ENCODE results near the gene SLC50A1. TPM values are rescaled to one million over a fixed set of nuclear protein-coding genes. Genes with fewer than 3 reads are reported as not detected.

Gene SLC50A1
- total RNA-seq, 1 experiment from 2014 or later, result 39.0 TPM

- peaks cover 38% of the 10 kb centered on the region for H3K4me1 Mint-ChIP-seq
- POLR2A ChIA-PET, result no interaction called here
- H3K36me3 Mint-ChIP-seq, result no peaks in the 10 kb centered on the region
- TF ChIP-seq TCF7 (CRISPR knock-in tag; IDR thresholded peaks at IDR 0.05; ENCODE audit: low read depth), result no peak
- no peak overlapping the region for H3K4me3 Mint-ChIP-seq
- DNase-seq (ENCODE audit: low spot score), result no peak
- ATAC-seq, result no peak
- H3K27ac Mint-ChIP-seq, result peak overlapping the region; percentile 89
- CTCF ChIA-PET, result interaction anchor here (4.5 kb wide), 1 partner anchor 15 kb away, joined by 31 read pairs; the partner anchor contains the start of gene KRTCAP2
- H3K27me3 Mint-ChIP-seq (ENCODE audit: low read depth), result peaks cover 4% of the 10 kb centered on the region; the same call in 1 of the 2 replicates
- no peaks in the 10 kb centered on the region for H3K9me3 Mint-ChIP-seq
Observed at GRCh38 chr1:155188268-155188667, 52.6 kb downstream of the SLC50A1 start.

Other genes starting within 250 kb of the SLC50A1 start
- gene PMVK, start 199.1 kb upstream of the SLC50A1 start, total RNA-seq (2021), result 26.8 to 38.7 TPM (median 36.8 TPM) in 3 replicates
- gene PBXIP1, start 179.8 kb upstream of the SLC50A1 start, total RNA-seq (2021), result 26.5 to 30.7 TPM (median 28.4 TPM) in 3 replicates
- 37.4 to 38.8 TPM (median 38.0 TPM) in 3 replicates for gene PYGO2, start 174.1 kb upstream of the SLC50A1 start, total RNA-seq (2021)
- gene SHC1, start 165.1 kb upstream of the SLC50A1 start, total RNA-seq (2021), result 180 to 199 TPM (median 180 TPM) in 3 replicates
- 258 to 301 TPM (median 278 TPM) in 3 replicates for gene CKS1B, start 161.2 kb upstream of the SLC50A1 start, total RNA-seq (2021)
- gene FLAD1, start 152.5 kb upstream of the SLC50A1 start, total RNA-seq (2021), result 71.1 to 88.3 TPM (median 71.2 TPM) in 3 replicates
- 0.48 to 1.2 TPM in 2 of 3 replicates, not detected in the other for gene LENEP, start 142.3 kb upstream of the SLC50A1 start, total RNA-seq (2021)
- gene ZBTB7B, start 133.1 kb upstream of the SLC50A1 start, total RNA-seq (2021), result 29.8 to 32.1 TPM (median 31.5 TPM) in 3 replicates
- gene DCST2, start 102.1 kb upstream of the SLC50A1 start, total RNA-seq (2021), result 0.83 to 1.8 TPM (median 1.6 TPM) in 3 replicates
- 0.15 TPM in 1 of 3 replicates, not detected in the others for gene DCST1, start 102.0 kb upstream of the SLC50A1 start, total RNA-seq (2021)
- gene ADAM15, start 84.5 kb upstream of the SLC50A1 start, total RNA-seq (2021), result 32.1 to 38.4 TPM (median 33.2 TPM) in 3 replicates
- gene EFNA4, start 72.1 kb upstream of the SLC50A1 start, total RNA-seq (2021), result 19.5 to 22.7 TPM (median 22.3 TPM) in 3 replicates
- gene EFNA3, start 57.0 kb upstream of the SLC50A1 start, total RNA-seq (2021), result 12.5 to 15.4 TPM (median 15.4 TPM) in 3 replicates
- 6.0 to 7.3 TPM (median 6.5 TPM) in 3 replicates for gene EFNA1, start 8.0 kb upstream of the SLC50A1 start, total RNA-seq (2021)
- gene DPM3, start 4.7 kb downstream of the SLC50A1 start, total RNA-seq (2021), result 70.6 to 79.8 TPM (median 73.5 TPM) in 3 replicates
- 104 to 161 TPM (median 147 TPM) in 3 replicates for gene KRTCAP2, start 37.5 kb downstream of the SLC50A1 start, total RNA-seq (2021)
- 20.3 to 22.1 TPM (median 21.4 TPM) in 3 replicates for gene TRIM46, start 38.0 kb downstream of the SLC50A1 start, total RNA-seq (2021)
- gene THBS3, start 72.0 kb downstream of the SLC50A1 start, total RNA-seq (2021), result 4.0 to 5.3 TPM (median 5.3 TPM) in 3 replicates
- gene MTX1, start 72.8 kb downstream of the SLC50A1 start, total RNA-seq (2021), result 57.5 to 62.8 TPM (median 60.4 TPM) in 3 replicates
- gene ENTREP3, start 119.6 kb downstream of the SLC50A1 start, total RNA-seq (2021), result 65.3 to 67.8 TPM (median 66.6 TPM) in 3 replicates
- gene SCAMP3, start 126.5 kb downstream of the SLC50A1 start, total RNA-seq (2021), result 50.0 to 58.8 TPM (median 52.2 TPM) in 3 replicates
- 68.2 to 74.9 TPM (median 74.4 TPM) in 3 replicates for gene CLK2, start 137.7 kb downstream of the SLC50A1 start, total RNA-seq (2021)
- 5.9 to 7.3 TPM (median 6.3 TPM) in 3 replicates for gene HCN3, start 141.6 kb downstream of the SLC50A1 start, total RNA-seq (2021)
- gene PKLR, start 165.6 kb downstream of the SLC50A1 start, total RNA-seq (2021), result 1.5 to 2.5 TPM (median 1.6 TPM) in 3 replicates
- 342 to 366 TPM (median 354 TPM) in 3 replicates for gene FDPS, start 173.0 kb downstream of the SLC50A1 start, total RNA-seq (2021)
- 51.4 to 68.8 TPM (median 55.3 TPM) in 3 replicates for gene RUSC1, start 185.0 kb downstream of the SLC50A1 start, total RNA-seq (2021)

Data from WTC11 (cell line).